Activated CD8-positive, alpha-beta T cell treated with anti-CD3 and anti-CD28 coated beads, Interleukin-2, amount 10 ng/mL, durations not matched to agents 7 days and 5 days (primary cell): ENCODE measurements around the gene SLC10A1. TPM values are rescaled to one million over a fixed set of nuclear protein-coding genes. Genes with fewer than 3 reads are reported as not detected.
"Not testable (repeated sequence)": the region's sequence is repeated elsewhere in the genome, so short reads cannot be mapped to it uniquely, and the experiment has no call there.

ENCODE experiments used
- ATAC-seq: fragments of 150-1000 bp; cut with Tn5 transposase; one replicate; pipeline ENCODE4 v1.10.0; 2021; ENCODE audit warnings: moderate library complexity
- CTCF ChIA-PET: fragments of 350-600 bp; sonication (Branson Sonifier 250); formaldehyde crosslinking; loops from one replicate; lab custom pipeline; 2021; ENCODE audit warnings: antibody characterized with exemption; lab: Charles Lee
- POLR2A ChIA-PET: fragments of 350-600 bp; sonication (Branson Sonifier 250); formaldehyde crosslinking; loops from one replicate; lab custom pipeline; 2021; ENCODE audit warnings: antibody characterized with exemption; lab: Charles Lee
- DNase-seq: peaks from one replicate; pipeline ENCODE4 v3.0.0-alpha.2; 2020
- H3K27ac Mint-ChIP-seq: one replicate; pipeline ENCODE4 v1.8.0; 2021; ENCODE audit warnings: mild to moderate bottlenecking, mixed read lengths
- H3K27me3 Mint-ChIP-seq: one replicate; pipeline ENCODE4 v1.8.0; 2021; ENCODE audit warnings: low read depth, mixed read lengths
- H3K36me3 Mint-ChIP-seq: one replicate; pipeline ENCODE4 v1.8.0; 2021; ENCODE audit warnings: low read depth, mixed read lengths
- H3K4me1 Mint-ChIP-seq: one replicate; pipeline ENCODE4 v1.8.0; 2021; ENCODE audit warnings: low read depth, mixed read lengths
- H3K4me3 Mint-ChIP-seq: one replicate; pipeline ENCODE4 v1.8.0; 2021; ENCODE audit warnings: mild to moderate bottlenecking, mixed read lengths
- H3K9me3 Mint-ChIP-seq: one replicate; pipeline ENCODE4 v1.8.0; 2022; ENCODE audit warnings: mixed read lengths; ENCODE audit not compliant: insufficient read depth
- total RNA-seq, 2 experiments: library from RNA; stranded (reverse); gene quantifications; one replicate each; pipeline ENCODE4 v1.2.3, GENCODE V29; 2021

Gene SLC10A1
- total RNA-seq, 2 experiments from 2014 or later = not detected

DNA sequence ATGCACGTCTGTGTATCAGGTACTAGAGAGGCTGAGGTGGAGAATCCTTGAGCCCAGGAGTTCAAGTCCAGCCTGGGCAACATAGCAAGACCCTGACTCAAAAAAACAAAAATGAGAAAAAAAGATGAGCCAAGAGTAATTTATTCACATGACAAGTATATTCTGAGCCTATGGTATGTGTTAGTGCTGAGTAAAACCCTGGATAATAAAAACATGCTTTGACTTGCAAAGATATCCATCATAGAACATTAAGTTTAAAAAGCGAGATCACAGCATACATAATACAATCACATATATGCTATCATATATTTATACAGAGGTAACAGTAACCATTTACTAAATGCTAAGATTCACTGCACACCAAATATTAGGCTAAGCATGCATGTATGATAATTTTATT, 23.9 kb upstream of the SLC10A1 start:
- Mint-ChIP-seq H3K9me3 (no peaks in the 10 kb centered on the region), H3K4me1 (peaks cover 3% of the 10 kb centered on the region), H3K36me3 (no peaks in the 10 kb centered on the region), H3K27ac (no peak overlapping the region), H3K27me3 (peaks cover 12% of the 10 kb centered on the region), H3K4me3 (no peak overlapping the region)
- ATAC-seq (no peak), DNase-seq (no peak)
- CTCF ChIA-PET = interaction anchor here (1.3 kb wide), 1 partner anchor 207 kb away, joined by 4 read pairs; no protein-coding TSS in a partner anchor
- POLR2A ChIA-PET = no interaction called here

GRCh38 chr14:69819607-69820006, 22.6 kb upstream of the SLC10A1 start:
- H3K27ac Mint-ChIP-seq = no peak overlapping the region
- no peaks in the 10 kb centered on the region for H3K9me3 Mint-ChIP-seq
- ChIA-PET POLR2A (no interaction called here), CTCF (interaction anchor here (1.3 kb wide), 1 partner anchor 209 kb away, joined by 4 read pairs; no protein-coding TSS in a partner anchor)
- DNase-seq (no peak), ATAC-seq (no peak)
- peaks cover 9% of the 10 kb centered on the region for H3K27me3 Mint-ChIP-seq
- no peak overlapping the region for H3K4me3 Mint-ChIP-seq
- peaks cover 3% of the 10 kb centered on the region for H3K4me1 Mint-ChIP-seq
- H3K36me3 Mint-ChIP-seq = no peaks in the 10 kb centered on the region

DNA sequence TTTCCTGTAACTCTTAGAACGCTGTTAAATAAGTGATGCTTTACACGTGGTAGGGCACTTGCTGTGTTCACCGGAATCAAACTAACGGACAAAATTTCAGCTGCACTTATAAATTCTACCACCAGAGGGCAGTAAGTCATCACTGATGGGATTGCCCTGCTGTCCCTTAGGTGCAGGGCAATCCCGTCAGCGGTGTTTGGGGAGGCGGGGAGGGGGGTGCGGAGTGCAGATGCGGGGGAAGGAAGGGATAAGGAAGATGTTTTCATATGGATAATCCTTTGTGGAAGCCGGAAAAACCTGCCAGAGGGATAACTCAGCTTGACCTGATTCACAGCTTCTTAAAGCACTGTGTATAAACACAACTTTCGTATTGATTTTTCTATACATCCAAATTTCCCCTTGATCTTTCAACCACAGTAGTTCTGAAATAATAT, 21.7 kb upstream of the SLC10A1 start:
- ChIA-PET POLR2A (interaction anchor here (0.6 kb wide), 1 partner anchor 77 kb away, joined by 3 read pairs; no protein-coding TSS in a partner anchor), CTCF (interaction anchor here (0.7 to 2.2 kb wide), 27 partner anchors 8 to 767 kb away, joined by 3 to 57 read pairs (median 4); no protein-coding TSS in a partner anchor)
- DNase-seq (peak; percentile 75), ATAC-seq (peak; percentile 82)
- H3K9me3 Mint-ChIP-seq = no peaks in the 10 kb centered on the region
- peaks cover 3% of the 10 kb centered on the region for H3K4me1 Mint-ChIP-seq
- peaks cover 12% of the 10 kb centered on the region for H3K27me3 Mint-ChIP-seq
- no peaks in the 10 kb centered on the region for H3K36me3 Mint-ChIP-seq
- no peak overlapping the region for H3K27ac Mint-ChIP-seq
- H3K4me3 Mint-ChIP-seq = no peak overlapping the region

- ATAC-seq = no peak
- POLR2A ChIA-PET = interaction anchor here (1.7 kb wide), 1 partner anchor 49 kb away, joined by 4 read pairs; the partner anchor contains the start of gene SRSF5
- no peak overlapping the region for H3K27ac Mint-ChIP-seq
Observed at GRCh38 chr14:69816216-69816615, 19.2 kb upstream of the SLC10A1 start.

GRCh38 chr14:69815556-69815955, 18.5 kb upstream of the SLC10A1 start:
- Mint-ChIP-seq H3K27me3 (peaks cover 10% of the 10 kb centered on the region), H3K4me1 (peaks cover 3% of the 10 kb centered on the region), H3K36me3 (no peaks in the 10 kb centered on the region), H3K4me3 (no peak overlapping the region), H3K27ac (no peak overlapping the region), H3K9me3 (no peaks in the 10 kb centered on the region)
- no peak for DNase-seq
- POLR2A ChIA-PET = no interaction called here
- ATAC-seq = no peak
- CTCF ChIA-PET = interaction anchor here (0.9 to 2.9 kb wide), 3 partner anchors 23 to 213 kb away, joined by 3 to 10 read pairs (median 9); no protein-coding TSS in a partner anchor

More at GRCh38 chr14:69816216-69816615, 19.2 kb upstream of the SLC10A1 start:
- Mint-ChIP-seq H3K4me3 (no peak overlapping the region), H3K9me3 (no peaks in the 10 kb centered on the region), H3K36me3 (no peaks in the 10 kb centered on the region), H3K4me1 (peaks cover 3% of the 10 kb centered on the region), H3K27me3 (peaks cover 11% of the 10 kb centered on the region)
- DNase-seq = no peak
- CTCF ChIA-PET = interaction anchor here (1.4 kb wide), 1 partner anchor 211 kb away, joined by 9 read pairs; no protein-coding TSS in a partner anchor

DNA sequence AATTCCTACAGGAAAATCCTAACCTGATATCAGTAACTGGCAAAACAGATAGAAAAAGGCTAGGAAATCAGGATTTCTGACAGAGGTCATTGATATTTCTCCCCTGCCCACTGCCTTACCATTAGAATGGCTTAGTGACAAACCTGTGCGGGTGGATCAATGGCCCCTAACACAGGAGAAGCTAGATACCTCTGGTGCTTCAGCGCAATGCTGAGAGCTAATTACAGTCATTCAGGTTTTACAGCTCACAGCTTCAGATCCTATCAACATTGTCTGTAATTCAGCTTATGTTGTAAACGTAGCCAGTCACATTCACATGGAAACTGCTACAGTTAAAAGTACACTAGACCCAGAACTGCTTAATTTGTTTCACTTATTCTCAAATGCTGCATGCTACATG, 17.4 kb upstream of the SLC10A1 start:
- H3K9me3 Mint-ChIP-seq = no peaks in the 10 kb centered on the region
- DNase-seq (no peak), ATAC-seq (no peak)
- peaks cover 3% of the 10 kb centered on the region for H3K4me1 Mint-ChIP-seq
- CTCF ChIA-PET = interaction anchor here (2.9 kb wide), 1 partner anchor 214 kb away, joined by 10 read pairs; no protein-coding TSS in a partner anchor
- POLR2A ChIA-PET = no interaction called here
- H3K27ac Mint-ChIP-seq = no peak overlapping the region
- peaks cover 7% of the 10 kb centered on the region for H3K27me3 Mint-ChIP-seq
- H3K4me3 Mint-ChIP-seq = no peak overlapping the region
- no peaks in the 10 kb centered on the region for H3K36me3 Mint-ChIP-seq

GRCh38 chr14:69813346-69813745, 16.3 kb upstream of the SLC10A1 start:
- H3K9me3 Mint-ChIP-seq, POLR2A ChIA-PET, H3K36me3 Mint-ChIP-seq, H3K4me3 Mint-ChIP-seq, DNase-seq, ATAC-seq, H3K27me3 Mint-ChIP-seq, H3K27ac Mint-ChIP-seq, H3K4me1 Mint-ChIP-seq: not testable (repeated sequence)
- CTCF ChIA-PET = interaction anchor here (0.8 to 2.9 kb wide), 2 partner anchors 215 to 229 kb away, joined by 5 to 10 read pairs; no protein-coding TSS in a partner anchor

GRCh38 chr14:69812711-69813110, 15.7 kb upstream of the SLC10A1 start:
- CTCF ChIA-PET = interaction anchor here (0.8 to 2.9 kb wide), 2 partner anchors 216 to 228 kb away, joined by 5 to 10 read pairs; no protein-coding TSS in a partner anchor
- Mint-ChIP-seq H3K36me3 (no peaks in the 10 kb centered on the region), H3K4me3 (no peak overlapping the region), H3K27ac (no peak overlapping the region), H3K27me3 (peaks cover 7% of the 10 kb centered on the region), H3K9me3 (no peaks in the 10 kb centered on the region), H3K4me1 (no peaks in the 10 kb centered on the region)
- DNase-seq = no peak
- POLR2A ChIA-PET = no interaction called here
- ATAC-seq = no peak

GRCh38 chr14:69811868-69812252, 14.8 kb upstream of the SLC10A1 start:
- Mint-ChIP-seq H3K36me3 (no peaks in the 10 kb centered on the region), H3K27ac (no peak overlapping the region), H3K4me3 (no peak overlapping the region), H3K9me3 (no peaks in the 10 kb centered on the region), H3K27me3 (peaks cover 9% of the 10 kb centered on the region), H3K4me1 (no peaks in the 10 kb centered on the region)
- CTCF ChIA-PET = no interaction called here
- no peak for ATAC-seq
- POLR2A ChIA-PET = no interaction called here
- DNase-seq = no peak

- H3K27ac Mint-ChIP-seq = no peak overlapping the region
- DNase-seq (no peak), ATAC-seq (no peak)
- H3K27me3 Mint-ChIP-seq = peaks cover 9% of the 10 kb centered on the region
- no peaks in the 10 kb centered on the region for H3K9me3 Mint-ChIP-seq
- H3K4me1 Mint-ChIP-seq = no peaks in the 10 kb centered on the region
- ChIA-PET CTCF (interaction anchor here (1.4 kb wide), 1 partner anchor 7 kb away, joined by 4 read pairs; no protein-coding TSS in a partner anchor), POLR2A (no interaction called here)
- H3K4me3 Mint-ChIP-seq = no peak overlapping the region
- H3K36me3 Mint-ChIP-seq = no peaks in the 10 kb centered on the region
Observed at GRCh38 chr14:69811227-69811867, 14.3 kb upstream of the SLC10A1 start.

GRCh38 chr14:69808919-69809808, 12.1 kb upstream of the SLC10A1 start:
- Mint-ChIP-seq H3K36me3 (no peaks in the 10 kb centered on the region), H3K27ac (no peak overlapping the region), H3K9me3 (no peaks in the 10 kb centered on the region), H3K4me3 (no peak overlapping the region), H3K27me3 (peaks cover 22% of the 10 kb centered on the region), H3K4me1 (no peaks in the 10 kb centered on the region)
- POLR2A ChIA-PET = no interaction called here
- DNase-seq (no peak), ATAC-seq (no peak)
- CTCF ChIA-PET = interaction anchor here (1.0 to 2.6 kb wide), 2 partner anchors 9 to 219 kb away, joined by 3 to 10 read pairs; no protein-coding TSS in a partner anchor
